BJ (cell line): ENCODE data around the gene SPG7. TPM values are rescaled to one million over a fixed set of nuclear protein-coding genes. Genes with fewer than 3 reads are reported as not detected.

Experiments
- CTCF ChIA-PET: fragments of 350-600 bp; formaldehyde crosslinking; extraction: SDS; loops from one replicate; lab custom pipeline; 2021; ENCODE audit warnings: antibody characterized with exemption, inconsistent platforms; lab: Yijun Ruan, JAX
- POLR2A ChIA-PET: fragments of 300-600 bp; sonication (Branson Sonifier 250); formaldehyde crosslinking; extraction: SDS; loops from one replicate; lab custom pipeline; 2021; ENCODE audit warnings: antibody characterized with exemption; lab: Charles Lee
- DNase-seq: peaks from one replicate; pipeline ENCODE4 v3.0.0-alpha.2; 2011; ENCODE audit warnings: low read depth
- H3K27me3 ChIP-seq: 2 replicates; pipeline ENCODE4 v1.6.0; 2011; ENCODE audit warnings: low read length; ENCODE audit not compliant: control insufficient read depth, insufficient read depth
- H3K36me3 ChIP-seq: 2 replicates; pipeline ENCODE4 v1.5.1; 2011; ENCODE audit warnings: low read length; ENCODE audit not compliant: control insufficient read depth, insufficient read depth
- H3K4me3 ChIP-seq: 2 replicates; pipeline ENCODE4 v1.5.1; 2011; ENCODE audit warnings: low read depth, mild to moderate bottlenecking, control low read depth, low read length
- polyA plus RNA-seq: library from polyadenylated mRNA; depleted of rRNA; stranded (reverse); fragments of >200 nt; gene quantifications from 2 replicates; pipeline ENCODE4 v1.2.3, GENCODE V29; 2011
- TF ChIP-seq, protein P1 (sequence below): IDR thresholded peaks from 2 replicates; pipeline ENCODE4 v1.5.1; 2011; ENCODE audit warnings: low read depth, mild to moderate bottlenecking, control low read depth, inconsistent platforms, low read length, moderate library complexity; ENCODE audit not compliant: insufficient read depth

SPG7 gene
- polyA plus RNA-seq, 1 experiment: 45.0 TPM

DNA sequence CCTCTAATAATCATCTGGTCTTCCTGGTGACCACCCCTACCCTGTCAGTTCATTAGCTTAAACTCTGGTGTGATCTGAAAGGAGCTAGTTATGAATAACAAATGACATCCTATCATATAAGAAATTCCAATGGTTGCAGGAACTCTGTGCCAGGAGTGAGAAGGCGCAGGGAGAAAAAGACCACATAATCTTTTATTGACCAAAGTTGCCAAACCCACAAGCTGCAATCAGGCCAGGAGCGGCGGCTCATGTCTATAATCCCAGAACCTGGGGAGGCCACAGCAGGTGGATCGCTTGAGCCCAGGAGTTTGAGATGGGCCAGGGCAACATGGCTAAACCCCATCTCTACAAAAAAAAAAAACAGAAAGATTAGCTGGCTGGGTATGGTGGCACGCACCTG lies 41.3 kb upstream of the SPG7 start:
- H3K4me3 ChIP-seq: no peak overlapping the region
- ChIA-PET POLR2A (no interaction called here), CTCF (interaction anchor here (1.0 to 1.5 kb wide), 2 partner anchors 19 to 22 kb away, joined by 3 to 4 read pairs; no protein-coding TSS in a partner anchor)
- TF ChIP-seq, protein P1, sequence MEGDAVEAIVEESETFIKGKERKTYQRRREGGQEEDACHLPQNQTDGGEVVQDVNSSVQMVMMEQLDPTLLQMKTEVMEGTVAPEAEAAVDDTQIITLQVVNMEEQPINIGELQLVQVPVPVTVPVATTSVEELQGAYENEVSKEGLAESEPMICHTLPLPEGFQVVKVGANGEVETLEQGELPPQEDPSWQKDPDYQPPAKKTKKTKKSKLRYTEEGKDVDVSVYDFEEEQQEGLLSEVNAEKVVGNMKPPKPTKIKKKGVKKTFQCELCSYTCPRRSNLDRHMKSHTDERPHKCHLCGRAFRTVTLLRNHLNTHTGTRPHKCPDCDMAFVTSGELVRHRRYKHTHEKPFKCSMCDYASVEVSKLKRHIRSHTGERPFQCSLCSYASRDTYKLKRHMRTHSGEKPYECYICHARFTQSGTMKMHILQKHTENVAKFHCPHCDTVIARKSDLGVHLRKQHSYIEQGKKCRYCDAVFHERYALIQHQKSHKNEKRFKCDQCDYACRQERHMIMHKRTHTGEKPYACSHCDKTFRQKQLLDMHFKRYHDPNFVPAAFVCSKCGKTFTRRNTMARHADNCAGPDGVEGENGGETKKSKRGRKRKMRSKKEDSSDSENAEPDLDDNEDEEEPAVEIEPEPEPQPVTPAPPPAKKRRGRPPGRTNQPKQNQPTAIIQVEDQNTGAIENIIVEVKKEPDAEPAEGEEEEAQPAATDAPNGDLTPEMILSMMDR: no peak
- H3K36me3 ChIP-seq: peaks cover 4% of the 10 kb centered on the region; the same call in 1 of the 2 replicates
- H3K27me3 ChIP-seq: no peaks in the 10 kb centered on the region
- DNase-seq: no peak

DNA sequence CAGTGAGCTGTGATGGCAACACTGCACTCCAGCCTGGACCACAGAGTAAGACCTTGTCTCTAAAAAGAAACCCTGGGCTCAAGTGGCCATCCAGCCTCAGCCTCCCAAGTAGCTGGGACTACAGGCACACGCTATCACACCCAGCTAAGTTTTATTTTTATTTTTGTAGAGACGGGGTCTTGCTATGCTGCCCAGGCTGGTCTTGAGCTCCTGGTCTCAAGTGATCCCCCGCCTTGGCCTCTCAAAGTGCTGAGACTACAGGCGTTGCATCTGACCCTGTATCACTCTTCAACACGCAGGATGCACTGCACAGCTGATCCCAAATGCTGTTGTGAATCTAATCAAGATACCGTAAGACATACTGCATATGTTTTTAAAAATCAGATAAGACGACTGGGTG lies 40.8 kb upstream of the SPG7 start:
- Histone ChIP-seq H3K36me3 (peaks cover 4% of the 10 kb centered on the region; the same call in 1 of the 2 replicates), H3K27me3 (no peaks in the 10 kb centered on the region), H3K4me3 (no peak overlapping the region)
- ChIA-PET POLR2A (no interaction called here), CTCF (interaction anchor here (1.0 to 1.5 kb wide), 2 partner anchors 18 to 22 kb away, joined by 3 to 4 read pairs; no protein-coding TSS in a partner anchor)
- TF ChIP-seq, protein P1: no peak
- no peak for DNase-seq

DNA sequence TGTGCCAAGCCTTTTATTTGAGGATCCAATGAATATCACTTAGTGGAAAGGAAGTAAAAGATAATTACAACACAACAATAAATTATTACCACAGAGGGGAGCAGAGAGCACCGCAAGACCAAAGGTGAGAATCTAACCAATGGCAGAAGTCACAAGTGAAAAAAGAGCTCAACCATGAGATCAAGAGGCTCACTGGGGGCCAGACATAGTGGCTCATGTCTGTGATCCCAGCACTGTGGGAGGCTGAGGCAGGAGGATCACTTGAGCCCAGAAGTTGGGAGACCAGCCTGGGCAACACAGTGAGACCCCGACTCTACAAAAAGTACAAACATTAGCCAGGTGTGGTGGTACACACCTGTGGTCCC lies 35.5 kb upstream of the SPG7 start:
- ChIA-PET CTCF (interaction anchor here (1.1 kb wide), 2 partner anchors 11 to 93 kb away, joined by 3 read pairs; no protein-coding TSS in a partner anchor), POLR2A (no interaction called here)
- H3K27me3 ChIP-seq: no peaks in the 10 kb centered on the region
- no peak for DNase-seq
- TF ChIP-seq, protein P1: no peak
- no peak overlapping the region for H3K4me3 ChIP-seq
- H3K36me3 ChIP-seq: peaks cover 2% of the 10 kb centered on the region; the same call in 1 of the 2 replicates

DNA sequence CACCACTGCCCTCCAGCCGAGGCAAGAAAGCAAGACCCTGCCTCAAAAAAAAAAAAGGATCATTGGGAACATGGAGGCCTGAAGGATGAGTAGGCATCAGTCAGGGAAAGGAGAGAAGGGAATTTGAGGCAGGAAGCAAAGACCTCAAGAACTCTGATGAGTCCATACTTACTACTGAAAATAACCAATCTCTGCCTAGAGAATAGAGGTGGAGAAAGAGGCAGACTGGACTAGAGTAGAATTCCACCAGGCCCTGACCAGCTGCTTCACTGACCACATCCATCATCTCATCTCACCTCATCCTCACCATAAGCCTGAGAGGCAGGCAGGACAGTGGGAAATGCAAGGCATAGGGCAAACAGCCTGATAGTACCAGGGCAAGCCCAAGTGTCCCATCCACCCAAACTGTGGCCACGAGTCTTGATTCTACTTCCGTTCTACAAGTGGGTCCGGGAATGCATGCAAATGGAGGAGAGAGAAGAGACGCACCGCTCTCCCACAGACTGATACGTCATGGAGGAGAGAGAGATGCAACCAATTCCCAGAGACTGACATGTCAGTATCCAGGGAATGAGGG lies 35.0 kb upstream of the SPG7 start:
- ChIA-PET CTCF (interaction anchor here (1.1 kb wide), 1 partner anchor 12 kb away, joined by 3 read pairs; no protein-coding TSS in a partner anchor), POLR2A (no interaction called here)
- DNase-seq: no peak
- TF ChIP-seq, protein P1: no peak
- Histone ChIP-seq H3K36me3 (peaks cover 2% of the 10 kb centered on the region; the same call in 1 of the 2 replicates), H3K27me3 (no peaks in the 10 kb centered on the region), H3K4me3 (no peak overlapping the region)

DNA sequence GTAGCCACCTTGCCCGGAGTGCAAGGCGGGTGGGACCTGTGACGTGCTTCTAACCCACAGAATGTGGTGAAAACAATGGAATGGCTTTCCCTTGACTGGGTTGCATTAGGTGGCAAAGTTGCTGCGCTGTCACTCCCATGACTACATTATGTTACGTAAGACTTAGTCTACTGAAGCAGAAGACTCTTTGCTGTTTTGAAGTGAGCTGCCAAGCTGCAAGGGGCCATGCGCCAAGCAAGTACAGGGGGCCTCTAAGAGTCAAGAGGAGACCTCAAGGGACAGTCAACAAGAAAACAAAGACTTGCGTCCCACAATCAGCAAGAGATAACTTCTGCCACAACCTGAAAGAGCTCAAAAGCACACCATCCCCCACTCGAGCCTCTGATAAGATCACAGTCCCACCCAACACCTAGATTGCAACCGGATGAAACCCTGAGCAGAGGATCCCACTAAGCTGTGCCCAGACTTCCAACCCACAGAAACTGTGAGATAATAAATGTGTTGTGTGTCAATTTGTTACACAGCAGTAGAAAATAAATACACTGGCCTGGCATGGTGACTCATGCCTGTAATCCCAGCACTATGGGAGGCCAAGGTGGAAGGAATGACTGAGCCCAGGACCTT lies 34.3 kb upstream of the SPG7 start:
- ChIA-PET CTCF (no interaction called here), POLR2A (no interaction called here)
- Histone ChIP-seq H3K36me3 (no peaks in the 10 kb centered on the region), H3K4me3 (no peak overlapping the region), H3K27me3 (no peaks in the 10 kb centered on the region)
- TF ChIP-seq, protein P1: no peak
- no peak for DNase-seq
